BLaER1 treated with 17β-estradiol and CSF1 and Interleukin-3, amounts not matched to agents 10 nM and 100 nM (cell line): ENCODE measurements around the gene DPT.
"Not testable (repeated sequence)": the region's sequence is repeated elsewhere in the genome, so short reads cannot be mapped to it uniquely, and the experiment has no call there.

Experiments used
- H3K27ac ChIP-seq, 11 experiments: shearing (Covaris generic); formaldehyde crosslinking; 2 replicates each; pipeline ENCODE4 v1.8.1; 2022
- H3K27me3 ChIP-seq, 11 experiments: shearing (Covaris generic); formaldehyde crosslinking; 2 replicates each; pipeline ENCODE4 v1.8.1; 2022
- H3K36me3 ChIP-seq, 11 experiments: shearing (Covaris generic); formaldehyde crosslinking; 2 replicates each; pipeline ENCODE4 v1.8.1; 2022
- H3K4me1 ChIP-seq, 10 experiments: shearing (Covaris generic); formaldehyde crosslinking; 2 replicates each; pipeline ENCODE4 v1.8.1; 2022
- H3K4me2 ChIP-seq, 11 experiments: shearing (Covaris generic); formaldehyde crosslinking; 2 replicates each; pipeline ENCODE4 v1.8.1; 2022
- H3K4me3 ChIP-seq, 10 experiments: shearing (Covaris generic); formaldehyde crosslinking; 2 replicates each; pipeline ENCODE4 v1.8.1; 2022
- H3K9ac ChIP-seq, 11 experiments: shearing (Covaris generic); formaldehyde crosslinking; 2 replicates each; pipeline ENCODE4 v1.8.1; 2022
- H3K9me3 ChIP-seq, 11 experiments: shearing (Covaris generic); formaldehyde crosslinking; replicated peaks in 1 of 11; 2 replicates each; pipeline ENCODE4 v1.8.1; 2022
- H4K20me1 ChIP-seq, 11 experiments: shearing (Covaris generic); formaldehyde crosslinking; 2 replicates each; pipeline ENCODE4 v1.8.1; 2022
- Cebpa-rat ChIP-seq, 11 experiments: shearing (Covaris generic); IDR thresholded peaks; 2 replicates each; pipeline ENCODE4 v1.8.1; 2022

The DPT gene

DNA sequence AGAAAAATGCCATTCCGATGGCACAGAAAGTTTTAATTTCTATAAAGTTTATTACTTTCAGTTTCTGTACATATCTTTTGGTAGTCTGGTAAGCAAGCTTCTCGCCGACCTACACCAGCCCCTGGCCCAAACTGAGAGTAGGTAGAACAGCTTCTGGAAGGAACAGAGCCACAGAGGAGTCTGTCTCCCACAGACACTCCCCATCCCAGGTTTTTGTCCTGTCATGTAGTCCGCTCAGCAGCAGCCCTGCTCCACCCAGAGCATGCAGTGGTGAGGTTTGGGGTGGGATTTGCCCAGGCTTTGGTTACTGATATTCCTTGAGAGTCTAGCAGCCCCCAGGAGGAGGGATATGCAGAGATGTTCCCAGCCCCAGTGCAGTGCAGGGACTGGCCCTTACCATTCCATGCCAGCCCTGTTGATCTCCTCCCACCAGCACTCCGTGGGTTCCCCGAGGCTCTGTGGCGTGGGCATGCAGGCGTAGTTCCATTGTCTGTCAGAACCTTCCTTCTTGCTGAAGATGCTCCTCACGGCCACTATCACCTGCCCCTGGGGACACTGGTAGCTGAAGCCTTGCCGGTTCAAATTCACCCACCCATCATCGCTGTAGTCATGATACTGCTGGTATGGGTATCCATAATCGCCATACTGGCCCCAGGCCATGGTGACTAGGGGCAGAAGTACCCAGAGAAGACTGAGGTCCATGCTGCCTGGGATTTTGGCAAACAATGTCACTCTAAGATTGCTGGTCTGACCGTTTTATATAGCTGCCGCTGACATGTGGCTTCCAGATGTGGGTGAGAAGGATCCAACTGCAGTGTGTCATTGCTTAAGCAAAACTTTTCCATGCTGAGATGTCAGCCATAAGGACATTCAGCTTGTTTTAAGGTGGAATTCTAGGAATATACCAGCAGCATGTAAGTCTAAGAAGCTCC, at the start of gene DPT:
Gene DPT (minus strand): TSS at position 734 of the 932 bp plus-strand sequence. CDS start 32 bp downstream, at position 702.
- Histone ChIP-seq H3K27ac (no peak within 1 kb of the TSS), H3K9ac (no peak within 1 kb of the TSS), H3K4me1 (peaks cover 0 to 9% (median 5%) of the 10 kb centered on the region in 10 experiments; a peak in 6 of 20 replicates), H3K36me3 (no peaks in the 10 kb centered on the region), H3K4me3 (no peak within 1 kb of the TSS), H3K4me2 (no peak within 1 kb of the TSS), H3K9me3 (peaks cover 0 to 7% (median 0%) of the 10 kb centered on the region in 11 experiments; a peak in 2 of 22 replicates), H4K20me1 (no peaks in the 10 kb centered on the region), H3K27me3 (no peaks in the 10 kb centered on the region)
- no peak for TF ChIP-seq Cebpa-rat (IDR thresholded peaks at IDR 0.05)

DNA sequence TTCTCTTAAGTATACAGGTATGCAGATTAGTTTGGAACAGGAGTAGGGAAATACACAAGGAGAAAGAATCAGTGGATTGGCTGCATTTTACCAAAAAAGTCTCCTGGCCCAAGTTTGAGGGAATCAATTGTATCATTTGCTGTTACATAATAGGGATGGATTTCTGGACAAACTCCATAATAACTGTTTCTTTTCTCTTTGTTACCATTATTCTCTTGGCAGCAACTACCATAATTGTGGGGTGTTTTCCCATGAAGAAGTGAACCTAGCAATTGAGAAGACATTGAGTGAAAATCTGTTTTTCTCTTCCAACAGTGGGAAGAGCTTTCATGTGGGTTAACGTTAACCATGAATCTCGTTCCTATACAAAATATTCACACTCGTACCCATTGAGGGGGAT, 46.4 kb upstream of the DPT start:
- no peak overlapping the region for H3K9ac ChIP-seq
- H3K27ac ChIP-seq: no peak overlapping the region
- no peak for TF ChIP-seq Cebpa-rat (IDR thresholded peaks at IDR 0.05)
- H3K4me1 ChIP-seq: no peaks in the 10 kb centered on the region
- H3K36me3 ChIP-seq: no peaks in the 10 kb centered on the region
- H3K4me2 ChIP-seq: no peak overlapping the region
- H3K9me3 ChIP-seq: no peaks in the 10 kb centered on the region
- H3K27me3 ChIP-seq: no peaks in the 10 kb centered on the region
- no peaks in the 10 kb centered on the region for H4K20me1 ChIP-seq
- no peak overlapping the region for H3K4me3 ChIP-seq

DNA sequence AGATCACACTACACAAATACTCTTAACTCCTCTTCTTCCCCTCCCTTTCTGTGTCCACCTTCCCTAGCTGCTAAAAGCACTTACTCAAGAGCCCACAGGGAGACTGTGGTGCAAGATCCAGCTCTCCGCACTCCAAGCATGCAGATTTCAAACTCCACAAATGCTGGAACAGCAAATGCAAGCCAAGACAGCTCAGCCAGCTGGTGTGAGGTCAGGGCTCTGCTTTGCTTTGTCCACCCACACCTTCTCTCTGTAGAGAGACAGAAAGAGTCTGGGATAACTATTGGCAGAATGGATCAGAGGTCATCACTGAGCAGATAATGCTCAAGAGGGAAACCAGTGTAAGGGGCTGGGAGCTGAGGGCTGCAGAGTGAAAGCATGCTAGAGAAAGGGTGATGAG, 45.2 kb upstream of the DPT start:
- no peak overlapping the region for H3K27ac ChIP-seq
- no peak overlapping the region for H3K9ac ChIP-seq
- no peak overlapping the region for H3K4me2 ChIP-seq
- no peaks in the 10 kb centered on the region for H3K4me1 ChIP-seq
- H3K4me3 ChIP-seq: no peak overlapping the region
- no peaks in the 10 kb centered on the region for H3K9me3 ChIP-seq
- no peak for TF ChIP-seq Cebpa-rat (IDR thresholded peaks at IDR 0.05)
- H3K36me3 ChIP-seq: no peaks in the 10 kb centered on the region
- H3K27me3 ChIP-seq: no peaks in the 10 kb centered on the region
- H4K20me1 ChIP-seq: no peaks in the 10 kb centered on the region

DNA sequence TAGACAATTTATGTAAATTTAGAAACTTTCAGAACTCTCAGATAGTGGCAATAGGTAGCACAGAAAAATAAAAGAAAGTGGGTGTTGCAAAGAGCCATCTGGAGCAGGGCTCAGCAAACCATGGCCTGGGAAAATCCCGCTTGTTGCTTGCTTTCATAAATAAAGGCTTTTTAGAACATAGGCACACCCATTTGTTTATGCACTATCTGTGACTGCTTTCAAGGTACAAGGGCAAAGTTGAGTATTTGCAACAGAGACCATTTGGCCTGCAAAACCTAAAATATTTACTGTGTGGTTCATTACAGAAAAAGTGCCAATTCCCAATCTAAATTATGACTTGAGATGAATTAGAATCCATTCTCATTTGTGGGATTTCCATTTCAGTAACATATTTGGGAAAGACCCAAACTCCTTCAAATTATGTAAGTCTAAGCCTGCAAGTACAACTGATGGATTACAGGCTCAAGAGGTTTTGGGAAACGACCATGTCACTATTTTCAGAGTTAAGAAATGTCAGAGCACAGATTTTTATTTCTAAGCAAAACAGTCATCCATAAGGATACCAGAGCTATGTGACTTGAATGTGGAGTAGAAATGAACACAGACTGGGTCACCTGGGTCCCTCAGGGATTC, 43.5 kb upstream of the DPT start:
- no peak overlapping the region for H3K27ac ChIP-seq
- H4K20me1 ChIP-seq: no peaks in the 10 kb centered on the region
- no peaks in the 10 kb centered on the region for H3K9me3 ChIP-seq
- H3K27me3 ChIP-seq: no peaks in the 10 kb centered on the region
- H3K4me2 ChIP-seq: no peak overlapping the region
- no peak overlapping the region for H3K9ac ChIP-seq
- no peaks in the 10 kb centered on the region for H3K36me3 ChIP-seq
- TF ChIP-seq Cebpa-rat (IDR thresholded peaks at IDR 0.05): no peak
- H3K4me3 ChIP-seq: no peak overlapping the region
- H3K4me1 ChIP-seq: no peaks in the 10 kb centered on the region

DNA sequence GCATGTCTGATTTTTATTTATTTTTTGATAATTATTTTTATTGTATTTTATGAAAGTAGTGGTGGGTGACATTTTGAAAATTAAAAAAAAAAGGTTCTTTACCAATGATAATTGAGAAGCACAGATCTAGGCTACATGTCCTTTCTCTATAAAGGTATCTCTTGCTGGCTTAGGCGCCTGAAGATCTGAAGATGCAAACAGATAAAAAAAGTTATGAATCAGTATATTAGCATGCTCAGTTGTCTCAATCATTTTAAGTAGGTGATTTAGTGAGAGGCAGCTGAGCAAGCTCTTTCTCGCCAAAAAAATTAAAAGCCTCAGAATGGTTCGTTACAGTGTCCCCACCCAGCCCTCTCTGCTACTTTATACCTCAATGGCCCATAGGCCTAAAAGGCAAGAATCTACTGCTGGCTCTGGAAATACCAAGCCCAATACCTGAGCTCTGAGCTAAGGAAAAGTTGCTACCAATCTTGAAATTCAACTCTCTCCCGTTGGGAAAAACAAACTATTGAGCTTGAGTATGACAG, 42.2 kb upstream of the DPT start:
- Histone ChIP-seq H3K4me2 (no peak overlapping the region), H3K4me1 (no peaks in the 10 kb centered on the region), H3K27ac (no peak overlapping the region), H3K27me3 (no peaks in the 10 kb centered on the region), H3K4me3 (no peak overlapping the region), H3K36me3 (no peaks in the 10 kb centered on the region), H3K9me3 (no peaks in the 10 kb centered on the region), H4K20me1 (no peaks in the 10 kb centered on the region), H3K9ac (no peak overlapping the region)
- TF ChIP-seq Cebpa-rat (IDR thresholded peaks at IDR 0.05): no peak

DNA sequence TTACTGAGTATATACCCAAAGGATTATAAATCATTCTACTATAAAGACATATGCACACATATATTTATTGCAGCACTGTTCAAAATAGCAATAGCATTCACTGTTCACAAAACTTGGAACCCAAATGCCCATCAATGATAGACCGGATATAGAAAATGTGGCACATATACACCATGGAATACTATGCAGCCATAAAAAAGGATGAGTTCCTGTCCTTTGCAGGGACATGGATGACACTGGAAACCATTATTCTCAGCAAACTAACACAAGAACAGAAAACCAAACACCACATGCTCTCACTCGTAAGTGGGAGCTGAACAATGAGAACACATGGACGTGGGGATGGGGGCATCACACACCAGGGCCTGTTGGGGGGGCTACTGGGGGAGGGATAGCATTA, 40.9 kb upstream of the DPT start:
- not testable (repeated sequence) for H3K36me3 ChIP-seq, H3K4me2 ChIP-seq, H3K27ac ChIP-seq, H3K9ac ChIP-seq, H3K4me3 ChIP-seq, H3K4me1 ChIP-seq, H3K27me3 ChIP-seq, H3K9me3 ChIP-seq, H4K20me1 ChIP-seq

DNA sequence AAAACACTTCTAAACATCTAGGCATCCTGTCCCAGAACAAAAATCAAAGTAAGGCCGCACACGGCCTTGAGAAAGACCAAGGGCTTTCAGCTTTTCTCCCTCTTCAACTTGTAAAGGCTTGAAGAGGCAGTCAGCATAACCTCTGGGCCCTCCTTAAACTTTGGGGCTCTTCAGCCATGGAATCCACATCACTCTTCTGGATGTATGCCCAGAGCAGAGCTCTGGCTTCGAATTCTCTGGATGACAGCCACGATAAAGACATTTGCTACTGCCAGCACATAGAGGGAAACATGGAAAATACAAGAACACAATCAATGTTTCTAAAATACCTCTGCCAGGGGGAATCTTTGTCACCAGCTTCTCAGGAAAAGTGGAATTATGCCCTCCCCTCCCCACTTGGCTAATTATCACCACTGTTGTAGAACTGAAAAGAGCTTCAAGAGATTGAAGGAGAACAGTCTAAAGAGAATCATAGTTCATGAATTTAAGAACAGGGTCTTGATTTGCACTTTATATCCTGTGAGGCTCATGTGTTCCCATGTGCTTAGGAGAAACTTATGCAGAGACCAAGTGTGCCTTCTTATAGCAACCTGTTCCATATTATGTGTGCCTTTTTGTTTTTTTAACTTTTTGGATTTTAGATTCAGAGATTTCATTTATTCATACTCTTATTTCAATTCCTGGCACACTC, 39.0 kb upstream of the DPT start:
- Histone ChIP-seq H4K20me1 (no peaks in the 10 kb centered on the region), H3K36me3 (no peaks in the 10 kb centered on the region), H3K27me3 (no peaks in the 10 kb centered on the region), H3K4me2 (no peak overlapping the region), H3K4me1 (peaks cover 0 to 1% (median 0%) of the 10 kb centered on the region in 10 experiments; a peak in 4 of 20 replicates), H3K9ac (no peak overlapping the region), H3K9me3 (no peaks in the 10 kb centered on the region), H3K27ac (no peak overlapping the region), H3K4me3 (no peak overlapping the region)
- no peak for TF ChIP-seq Cebpa-rat (IDR thresholded peaks at IDR 0.05)

DNA sequence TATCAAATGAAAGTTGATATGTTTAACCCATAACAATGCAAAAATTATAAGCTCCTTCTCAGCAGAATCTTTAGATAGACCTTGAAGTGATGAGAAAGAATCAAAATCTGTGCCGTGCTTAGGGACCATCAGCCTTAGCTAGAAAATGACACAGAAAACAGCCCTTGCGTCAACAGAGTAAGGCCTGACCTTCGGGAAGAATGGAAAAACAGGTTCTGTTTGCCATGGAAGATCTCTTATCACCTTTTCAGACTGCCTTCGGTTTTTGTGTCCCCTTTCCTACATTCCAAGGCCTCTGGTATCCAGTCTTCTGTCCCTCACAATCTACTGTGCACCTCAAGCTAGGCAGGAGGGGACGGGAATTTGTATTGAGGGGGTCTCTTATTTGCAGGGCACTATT, 37.6 kb upstream of the DPT start:
- TF ChIP-seq Cebpa-rat (IDR thresholded peaks at IDR 0.05): no peak

DNA sequence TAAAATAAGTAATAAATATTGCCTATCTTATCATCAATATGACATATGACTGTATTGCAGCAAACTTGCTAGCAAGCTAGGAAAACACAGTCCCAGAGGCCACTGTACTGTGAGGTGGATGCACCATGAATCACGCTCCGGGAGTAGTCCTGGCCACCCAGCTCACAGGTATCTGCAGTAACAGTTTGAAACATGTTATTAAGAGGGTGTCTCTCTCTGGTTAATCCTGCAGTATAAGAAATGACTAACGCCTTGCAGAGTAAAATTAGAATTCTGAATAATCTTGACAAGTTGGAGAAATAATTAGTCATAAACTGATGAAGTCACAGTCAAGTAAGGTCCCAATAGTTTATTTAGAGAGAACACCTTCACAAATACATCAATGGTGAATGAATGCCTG, 34.0 kb upstream of the DPT start:
- H4K20me1 ChIP-seq: no peaks in the 10 kb centered on the region
- TF ChIP-seq Cebpa-rat (IDR thresholded peaks at IDR 0.05): no peak
- H3K4me1 ChIP-seq: peaks cover 0 to 9% (median 6%) of the 10 kb centered on the region in 10 experiments; a peak in 7 of 20 replicates
- peak overlapping the region in 4 of 11 experiments; percentile 3 to 19 (median 12); a peak in 1 of 22 replicates for H3K4me2 ChIP-seq
- no peak overlapping the region for H3K4me3 ChIP-seq
- no peak overlapping the region for H3K27ac ChIP-seq
- no peaks in the 10 kb centered on the region for H3K36me3 ChIP-seq
- H3K9me3 ChIP-seq: no peaks in the 10 kb centered on the region
- no peaks in the 10 kb centered on the region for H3K27me3 ChIP-seq
- H3K9ac ChIP-seq: no peak overlapping the region

More for the DNA sequence above, 37.6 kb upstream of the DPT start:
- H4K20me1 ChIP-seq: no peaks in the 10 kb centered on the region
- H3K4me3 ChIP-seq: no peak overlapping the region
- no peak overlapping the region for H3K9ac ChIP-seq
- peaks cover 0 to 9% (median 6%) of the 10 kb centered on the region in 10 experiments; a peak in 7 of 20 replicates for H3K4me1 ChIP-seq
- no peak overlapping the region for H3K27ac ChIP-seq
- no peak overlapping the region for H3K4me2 ChIP-seq
- no peaks in the 10 kb centered on the region for H3K36me3 ChIP-seq
- H3K27me3 ChIP-seq: no peaks in the 10 kb centered on the region
- no peaks in the 10 kb centered on the region for H3K9me3 ChIP-seq
